Gastroesophageal sphincter (tissue), 3 donors: ENCODE results near the gene SPOPL.

Experiments used
- CTCF ChIP-seq, 4 experiments: fragments of 200-600 bp in 2 of 4; fragments of 450-650 bp in 2 of 4; sonication (generic) in 1 of 4; IDR thresholded peaks; one replicate each; pipeline ENCODE4 v1.5.1; 2017 to 2019; ENCODE audit warnings: antibody characterized with exemption in 4 of 4, mild to moderate bottlenecking in 2 of 4, moderate library complexity in 2 of 4
- EP300 ChIP-seq: sonication (generic); formaldehyde crosslinking; IDR thresholded peaks from one replicate; pipeline ENCODE4 v1.6.1; 2017; ENCODE audit warnings: antibody characterized with exemption, mild to moderate bottlenecking
- POLR2A ChIP-seq, 2 donors: fragments of 450-650 bp; IDR thresholded peaks; one replicate each; pipeline ENCODE4 v1.6.1; 2017; ENCODE audit warnings: antibody characterized with exemption in 2 of 2, mild to moderate bottlenecking in 2 of 2, moderate library complexity in 1 of 2

GRCh38 chr2:138550172-138550571 lies 48.6 kb downstream of the SPOPL start:
- TF ChIP-seq CTCF (IDR thresholded peaks at IDR 0.05) (no peak), POLR2A (IDR thresholded peaks at IDR 0.05) (no peak), EP300 (no peak)
